UCSD-AML1 (cell line): Measurements from ENCODE around the gene TREX2.

ENCODE experiments used
- DNase-seq: peaks from one replicate; lab custom pipeline; 2025; ENCODE audit not compliant: unreplicated experiment; lab: John Stamatoyannopoulos, UW

The TREX2 gene

GRCh38 chrX:153440556-153441135 is 5.2 kb downstream of the TREX2 start:
- DNase-seq: no peak

GRCh38 chrX:153439977-153440376 is 5.9 kb downstream of the TREX2 start:
- DNase-seq: no peak

GRCh38 chrX:153438532-153438931 is 7.3 kb downstream of the TREX2 start:
- DNase-seq: no peak

GRCh38 chrX:153435845-153436244 is 10.0 kb downstream of the TREX2 start:
- no peak for DNase-seq

GRCh38 chrX:153434801-153435200 is 11.1 kb downstream of the TREX2 start:
- DNase-seq: no peak

- DNase-seq: no peak
Observed at GRCh38 chrX:153433781-153434285, 12.0 kb downstream of the TREX2 start.

- no peak for DNase-seq
Observed at GRCh38 chrX:153433161-153433680, 12.6 kb downstream of the TREX2 start.

GRCh38 chrX:153430796-153431195 is 15.1 kb downstream of the TREX2 start:
- no peak for DNase-seq

GRCh38 chrX:153426204-153426603 is 19.7 kb downstream of the TREX2 start:
- DNase-seq: no peak

- DNase-seq: no peak
Observed at GRCh38 chrX:153423652-153424051, 22.2 kb downstream of the TREX2 start.

GRCh38 chrX:153421856-153422255 is 24.0 kb downstream of the TREX2 start:
- DNase-seq: no peak

- DNase-seq: no peak
Observed at GRCh38 chrX:153420851-153421599, 24.8 kb downstream of the TREX2 start.

GRCh38 chrX:153417637-153418036 is 28.2 kb downstream of the TREX2 start:
- DNase-seq: no peak

GRCh38 chrX:153416781-153417450 is 28.9 kb downstream of the TREX2 start:
- no peak for DNase-seq

GRCh38 chrX:153414856-153415510 is 30.9 kb downstream of the TREX2 start:
- no peak for DNase-seq

GRCh38 chrX:153413731-153414130 is 32.1 kb downstream of the TREX2 start:
- DNase-seq: no peak

- DNase-seq: no peak
Observed at GRCh38 chrX:153412746-153413720, 32.8 kb downstream of the TREX2 start.

GRCh38 chrX:153411988-153412574 is 33.8 kb downstream of the TREX2 start:
- no peak for DNase-seq

GRCh38 chrX:153411255-153411987 is 34.4 kb downstream of the TREX2 start, which contains the start of gene ZFP92:
Gene ZFP92, plus strand, starts transcription at chrX:153411472. Its CDS starts 6,851 bp downstream, at chrX:153418323.
- DNase-seq: no peak
